K562 (cell line): Measurements from ENCODE around the gene KRTAP4-5. TPM values are rescaled to one million over a fixed set of nuclear protein-coding genes. Genes with fewer than 3 reads are reported as not detected.

Experiments used
- ATAC-seq: fragments of 200-7000 bp; cut with Tn5 transposase; 3 replicates; pipeline ENCODE4 v1.9.1; 2020; ENCODE audit warnings: moderate library complexity
- BruUV-seq: library from RNA; stranded (reverse); fragments of 400-500 nt; replicated peaks from 2 replicates; lab custom pipeline; 2021; lab: Mats Ljungman, UMichigan
- CTCF ChIA-PET: fragments of 300-600 bp; formaldehyde crosslinking; extraction: SDS; loops from one replicate; lab custom pipeline; 2021; ENCODE audit warnings: low intra/inter-chr PET ratio; lab: Yijun Ruan, JAX
- POLR2A ChIA-PET: fragments of 300-600, 350-650 bp; sonication (Branson Sonifier 250); formaldehyde crosslinking; extraction: SDS; loops from one replicate; lab custom pipeline; 2021; ENCODE audit warnings: antibody characterized with exemption, inconsistent platforms; lab: Yijun Ruan, JAX
- DNase-seq, 4 experiments: peaks; one replicate each; pipeline versions ENCODE4 v3.0.0 to v3.0.0-alpha.2; 2011 to 2018; ENCODE audit warnings: low spot score in 3 of 4, mixed read lengths in 3 of 4; ENCODE audit errors: extremely low read depth in 1 of 4
- FAIRE-seq: peaks from 2 replicates; lab custom pipeline; 2011; peaks lifted over from hg19 to GRCh38; lab: Jason Lieb, UNC
- H2AFZ ChIP-seq: 2 replicates; pipeline ENCODE4 v1.6.0; 2011; ENCODE audit warnings: low read depth, low read length, control low read depth, inconsistent platforms
- H3K27ac ChIP-seq: fragments of 200-600 bp; 3 replicates; pipeline ENCODE4 v1.8.0; 2011; ENCODE audit warnings: low read depth, mild to moderate bottlenecking, control low read depth, inconsistent platforms, low read length, moderate library complexity, mixed read lengths; ENCODE audit errors: extremely low read depth
- H3K27me3 ChIP-seq, 2 experiments: fragments of 300-600 bp in 1 of 2; 2 replicates in 1 of 2; 3 replicates in 1 of 2; pipeline versions ENCODE4 v1.6.0 to v1.8.0; 2011; ENCODE audit warnings: inconsistent platforms in 2 of 2, low read length in 2 of 2, mild to moderate bottlenecking in 1 of 2, mixed read lengths in 1 of 2, moderate library complexity in 1 of 2; ENCODE audit not compliant: control insufficient read depth in 2 of 2, insufficient read depth in 2 of 2
- H3K36me3 ChIP-seq: fragments of 300-600 bp; 3 replicates; pipeline ENCODE4 v1.8.0; 2011; ENCODE audit warnings: mild to moderate bottlenecking, low read length, inconsistent platforms; ENCODE audit not compliant: control insufficient read depth, insufficient read depth
- H3K4me1 ChIP-seq, 2 experiments: fragments of 200-600 bp in 1 of 2; replicated peaks in 1 of 2; 2 replicates in 1 of 2; 3 replicates in 1 of 2; pipeline versions ENCODE4 v1.5.1 to v1.8.0; 2011; ENCODE audit warnings: inconsistent platforms in 2 of 2, low read length in 2 of 2, mild to moderate bottlenecking in 1 of 2, mixed read lengths in 1 of 2, moderate library complexity in 1 of 2; ENCODE audit not compliant: control insufficient read depth in 2 of 2, insufficient read depth in 2 of 2
- H3K4me2 ChIP-seq: 2 replicates; pipeline ENCODE4 v1.6.1; 2011; ENCODE audit warnings: low read length, control low read depth, inconsistent platforms, mixed read lengths; ENCODE audit not compliant: insufficient read depth
- H3K4me3 ChIP-seq: fragments of 200-600 bp; sonication (generic), shearing (Covaris generic); 2 replicates; pipeline ENCODE4 v1.5.1; 2016; ENCODE audit warnings: control low read depth, inconsistent platforms
- H3K79me2 ChIP-seq: fragments of 200-600 bp; 3 replicates; pipeline ENCODE4 v1.8.0; 2011; ENCODE audit warnings: low read length, inconsistent platforms; ENCODE audit not compliant: control insufficient read depth, insufficient read depth
- H3K9ac ChIP-seq, 2 experiments: 2 replicates each; pipeline versions ENCODE4 v1.6.0 to v1.6.1; 2011; ENCODE audit warnings: low read depth in 2 of 2, low read length in 2 of 2, control low read depth in 1 of 2, inconsistent platforms in 1 of 2, mild to moderate bottlenecking in 1 of 2, mixed read lengths in 1 of 2; ENCODE audit not compliant: insufficient read depth in 1 of 2
- H3K9me1 ChIP-seq: one replicate; pipeline ENCODE4 v1.6.0; 2011; ENCODE audit warnings: inconsistent platforms, mild to moderate bottlenecking, low read length, moderate library complexity; ENCODE audit not compliant: control insufficient read depth, insufficient read depth
- H3K9me3 ChIP-seq: replicated peaks from 2 replicates; pipeline ENCODE4 v1.5.1; 2011; ENCODE audit warnings: low read depth, low read length, inconsistent platforms; ENCODE audit not compliant: control insufficient read depth, insufficient read depth
- H4K20me1 ChIP-seq: replicated peaks from 2 replicates; pipeline ENCODE4 v1.6.1; 2011; ENCODE audit warnings: low read length, inconsistent platforms, mixed read lengths; ENCODE audit not compliant: control insufficient read depth, insufficient read depth
- ASH1L ChIP-seq: fragments of 450-650 bp; IDR thresholded peaks from 2 replicates; pipeline ENCODE4 v1.6.1; 2018; ENCODE audit warnings: borderline replicate concordance, mild to moderate bottlenecking, low read depth; ENCODE audit not compliant: partially characterized antibody
- CBX1 ChIP-seq: sonication (generic); IDR thresholded peaks from 2 replicates; pipeline ENCODE4 v1.6.1; 2016; ENCODE audit warnings: antibody characterized with exemption, low read depth, mild to moderate bottlenecking
- NFRKB ChIP-seq: fragments of 450-650 bp; IDR thresholded peaks from 2 replicates; pipeline ENCODE4 v1.6.1; 2016; ENCODE audit warnings: low read depth
- PCBP1 ChIP-seq: fragments of 200-400 bp; formaldehyde crosslinking; IDR thresholded peaks from 2 replicates; pipeline ENCODE4 v1.6.1; 2018; ENCODE audit warnings: mild to moderate bottlenecking, low read depth, low read length; ENCODE audit not compliant: poor library complexity, severe bottlenecking
- TRIM24 ChIP-seq, 2 experiments: fragments of 450-650 bp; IDR thresholded peaks; 2 replicates each; pipeline ENCODE4 v1.6.1; 2016
- ZNF280B ChIP-seq: fragments of 250-450 bp; sonication (Bioruptor Pico); IDR thresholded peaks from 2 replicates; pipeline ENCODE4 v1.5.1; 2021; ENCODE audit warnings: mild to moderate bottlenecking
- WGBS: fragments of 100-300 bp; shearing (Covaris generic); methylation state at CpG from one replicate; pipeline ENCODE4 v1.1.6; 2016; ENCODE audit warnings: low coverage, mixed read lengths; ENCODE audit not compliant: insufficient coverage; ENCODE audit errors: missing lambda C conversion rate; 5-methylcytosine and 5-hydroxymethylcytosine counted together
- in situ Hi-C: fragments of 300-500 bp; cut with MboI; formaldehyde crosslinking; loops from 4 replicates; pipeline ENCODE4 v1.15.0; 2018; ENCODE audit warnings: inconsistent platforms, mixed read lengths
- intact Hi-C: fragments of 100-400 bp; cut with micrococcal nuclease; formaldehyde crosslinking; loops from 2 replicates; pipeline ENCODE4 v1.14.2; 2022
- polyA plus RNA-seq, 8 experiments: library from polyadenylated mRNA; depleted of rRNA in 4 of 8; stranded (reverse) in 5 of 8; unstranded in 3 of 8; fragments of >200 nt; fragmentation: Nextera tagmentation in 2 of 8; fragmentation: Illumina TruSeq in 1 of 8; extraction: Ambion mirVana in 2 of 8; extraction: Trizol in 1 of 8; gene quantifications; 2 replicates each; pipeline versions ENCODE4 v1.2.1 to v1.2.3, GENCODE V29; 2011 to 2014; ENCODE audit warnings: inconsistent platforms in 1 of 8, missing spikeins in 1 of 8
- total RNA-seq, 7 experiments: library from RNA; depleted of rRNA in 6 of 7; stranded (reverse); fragments of >200 nt in 6 of 7; fragmentation: Illumina TruSeq in 2 of 7; extraction: Trizol in 2 of 7; gene quantifications; 2 replicates each; pipeline versions ENCODE4 v1.2.1 to v1.2.3, GENCODE V29; 2011 to 2021; ENCODE audit warnings: low replicate concordance in 1 of 7
- TF ChIP-seq, protein P1 (sequence below): sonication (generic); formaldehyde crosslinking; IDR thresholded peaks from 2 replicates; pipeline ENCODE4 v1.8.1; 2023; ENCODE audit warnings: missing genetic modification reagents, mild to moderate bottlenecking, borderline replicate concordance

Gene KRTAP4-5
- total and polyA plus RNA-seq, 9 of the 15 experiments (the other 6 are each of a cell fraction or from before 2014, with no cell fraction given): not detected

DNA sequence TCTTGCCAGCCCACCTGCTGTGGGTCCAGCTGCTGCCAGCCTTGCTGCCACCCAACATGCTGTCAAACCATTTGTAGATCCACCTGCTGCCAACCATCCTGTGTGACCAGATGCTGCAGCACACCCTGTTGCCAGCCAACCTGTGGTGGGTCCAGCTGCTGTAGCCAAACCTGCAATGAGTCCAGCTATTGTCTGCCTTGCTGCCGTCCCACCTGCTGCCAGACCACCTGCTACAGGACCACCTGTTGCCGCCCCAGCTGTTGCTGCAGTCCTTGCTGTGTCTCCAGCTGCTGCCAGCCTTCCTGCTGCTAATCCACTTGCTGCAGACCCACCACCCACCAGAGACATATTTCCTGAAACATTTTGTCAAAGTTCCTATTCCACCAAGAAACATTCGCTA is 40.7 kb upstream of the KRTAP4-5 start:
- Histone ChIP-seq H3K79me2 (no peaks in the 10 kb centered on the region), H3K36me3 (no peaks in the 10 kb centered on the region), H3K27ac (no peak overlapping the region), H3K27me3 (peaks cover 0 to 5% of the 10 kb centered on the region in 2 experiments; a peak in 3 of 5 replicates), H3K4me2 (no peak overlapping the region), H3K9me1 (no peaks in the 10 kb centered on the region), H3K4me1 (no peaks in the 10 kb centered on the region), H3K9ac (no peak overlapping the region), H2AFZ (no peak overlapping the region), H4K20me1 (no peaks in the 10 kb centered on the region), H3K9me3 (no peaks in the 10 kb centered on the region), H3K4me3 (no peak overlapping the region)
- ATAC-seq (no peak), DNase-seq (no peak), FAIRE-seq (no peak)
- intact Hi-C loops (no loop called here), in situ Hi-C loops (no loop called here)
- WGBS: 3% methylated on average over 3 of the region's 3 CpGs
- ChIA-PET CTCF (no interaction called here), POLR2A (no interaction called here)
- BruUV-seq: no TSS peak
- TF ChIP-seq CBX1 (no peak), TRIM24 (IDR thresholded peaks at IDR 0.05) (no peak), PCBP1 (no peak), ZNF280B (CRISPR knock-in tag) (no peak), NFRKB (no peak), ASH1L (no peak)
- TF ChIP-seq, protein P1, sequence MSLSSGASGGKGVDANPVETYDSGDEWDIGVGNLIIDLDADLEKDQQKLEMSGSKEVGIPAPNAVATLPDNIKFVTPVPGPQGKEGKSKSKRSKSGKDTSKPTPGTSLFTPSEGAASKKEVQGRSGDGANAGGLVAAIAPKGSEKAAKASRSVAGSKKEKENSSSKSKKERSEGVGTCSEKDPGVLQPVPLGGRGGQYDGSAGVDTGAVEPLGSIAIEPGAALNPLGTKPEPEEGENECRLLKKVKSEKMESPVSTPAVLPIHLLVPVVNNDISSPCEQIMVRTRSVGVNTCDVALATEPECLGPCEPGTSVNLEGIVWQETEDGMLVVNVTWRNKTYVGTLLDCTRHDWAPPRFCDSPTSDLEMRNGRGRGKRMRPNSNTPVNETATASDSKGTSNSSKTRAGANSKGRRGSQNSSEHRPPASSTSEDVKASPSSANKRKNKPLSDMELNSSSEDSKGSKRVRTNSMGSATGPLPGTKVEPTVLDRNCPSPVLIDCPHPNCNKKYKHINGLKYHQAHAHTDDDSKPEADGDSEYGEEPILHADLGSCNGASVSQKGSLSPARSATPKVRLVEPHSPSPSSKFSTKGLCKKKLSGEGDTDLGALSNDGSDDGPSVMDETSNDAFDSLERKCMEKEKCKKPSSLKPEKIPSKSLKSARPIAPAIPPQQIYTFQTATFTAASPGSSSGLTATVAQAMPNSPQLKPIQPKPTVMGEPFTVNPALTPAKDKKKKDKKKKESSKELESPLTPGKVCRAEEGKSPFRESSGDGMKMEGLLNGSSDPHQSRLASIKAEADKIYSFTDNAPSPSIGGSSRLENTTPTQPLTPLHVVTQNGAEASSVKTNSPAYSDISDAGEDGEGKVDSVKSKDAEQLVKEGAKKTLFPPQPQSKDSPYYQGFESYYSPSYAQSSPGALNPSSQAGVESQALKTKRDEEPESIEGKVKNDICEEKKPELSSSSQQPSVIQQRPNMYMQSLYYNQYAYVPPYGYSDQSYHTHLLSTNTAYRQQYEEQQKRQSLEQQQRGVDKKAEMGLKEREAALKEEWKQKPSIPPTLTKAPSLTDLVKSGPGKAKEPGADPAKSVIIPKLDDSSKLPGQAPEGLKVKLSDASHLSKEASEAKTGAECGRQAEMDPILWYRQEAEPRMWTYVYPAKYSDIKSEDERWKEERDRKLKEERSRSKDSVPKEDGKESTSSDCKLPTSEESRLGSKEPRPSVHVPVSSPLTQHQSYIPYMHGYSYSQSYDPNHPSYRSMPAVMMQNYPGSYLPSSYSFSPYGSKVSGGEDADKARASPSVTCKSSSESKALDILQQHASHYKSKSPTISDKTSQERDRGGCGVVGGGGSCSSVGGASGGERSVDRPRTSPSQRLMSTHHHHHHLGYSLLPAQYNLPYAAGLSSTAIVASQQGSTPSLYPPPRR (CRISPR knock-in tag): no peak
